ENCODE data around the gene EPB41L3. TPM values are rescaled to one million over a fixed set of nuclear protein-coding genes. Genes with fewer than 3 reads are reported as not detected.

EPB41L3 gene
- total and polyA plus RNA-seq, 4 experiments from 2014 or later = 0.89 to 3.3 (median 3.2) TPM; not detected in 1

- Histone ChIP-seq H3K36me3 (ENCODE audit: insufficient read depth, low read length) (no peaks in the 10 kb centered on the region), H3K27me3 (ENCODE audit: insufficient read depth, low read length) (peaks cover 5% of the 10 kb centered on the region), H3K4me1 (ENCODE audit: insufficient read depth, low read length) (no peaks in the 10 kb centered on the region), H3K27ac (ENCODE audit: low read depth, low read length) (no peak overlapping the region), H3K4me3 (ENCODE audit: low read length in 2 of 2) (no peak overlapping the region), H3K9me3 (ENCODE audit: control insufficient read depth in 1 of 2, low read length in 2 of 2) (no peaks in the 10 kb centered on the region)
- Mint-ChIP-seq H3K9me3 (no peaks in the 10 kb centered on the region), H3K27me3 (no peaks in the 10 kb centered on the region), H3K27ac (peak overlapping the region in 5 of 7 donors; percentile 8 to 89 (median 38)), H3K4me1 (peaks cover 2 to 13% (median 11%) of the 10 kb centered on the region in 4 donors), H3K36me3 (no peaks in the 10 kb centered on the region), H3K4me3 (peak overlapping the region in 4 of 8 donors; percentile 43 to 70 (median 54))
- ChIA-PET CTCF (ENCODE audit: partially characterized antibody) (no interaction called here), POLR2A (ENCODE audit: partially characterized antibody) (no interaction called here)
- DNase-seq = no peak
- intact Hi-C loops (cut with micrococcal nuclease) = loop anchor here (2.0 kb wide), 1 partner anchor 435 kb away; no protein-coding TSS in a partner anchor
Measured at GRCh38 chr18:5455674-5456073, 88.1 kb downstream of the EPB41L3 start.

- DNase-seq = no peak
- H3K9me3 Mint-ChIP-seq = no peaks in the 10 kb centered on the region
- no peak overlapping the region for H3K27ac ChIP-seq (ENCODE audit: low read depth, low read length)
- H3K36me3 ChIP-seq (ENCODE audit: insufficient read depth, low read length) = no peaks in the 10 kb centered on the region
- peaks cover 0 to 2% of the 10 kb centered on the region in 2 donors for H3K27me3 Mint-ChIP-seq
- no peaks in the 10 kb centered on the region for H3K4me1 ChIP-seq (ENCODE audit: insufficient read depth, low read length)
- ChIA-PET CTCF (ENCODE audit: partially characterized antibody) (no interaction called here), POLR2A (ENCODE audit: partially characterized antibody) (no interaction called here)
- peaks cover 2 to 14% (median 11%) of the 10 kb centered on the region in 4 donors for H3K4me1 Mint-ChIP-seq
- no peaks in the 10 kb centered on the region for H3K9me3 ChIP-seq (ENCODE audit: control insufficient read depth in 1 of 2, low read length in 2 of 2)
- no peak overlapping the region for H3K4me3 Mint-ChIP-seq
- H3K27me3 ChIP-seq (ENCODE audit: insufficient read depth, low read length) = peaks cover 5% of the 10 kb centered on the region
- no peak overlapping the region for H3K4me3 ChIP-seq (ENCODE audit: low read length in 2 of 2)
- H3K27ac Mint-ChIP-seq = no peak overlapping the region
- intact Hi-C loops (cut with micrococcal nuclease) = no loop called here
- H3K36me3 Mint-ChIP-seq = no peaks in the 10 kb centered on the region
Measured at GRCh38 chr18:5452943-5453443, 90.8 kb downstream of the EPB41L3 start.

GRCh38 chr18:5451871-5452270 is 91.9 kb downstream of the EPB41L3 start:
- no peak overlapping the region for H3K27ac ChIP-seq (ENCODE audit: low read depth, low read length)
- POLR2A ChIA-PET (ENCODE audit: partially characterized antibody) = no interaction called here
- Mint-ChIP-seq H3K36me3 (no peaks in the 10 kb centered on the region), H3K4me3 (no peak overlapping the region), H3K4me1 (peaks cover 2 to 7% (median 5%) of the 10 kb centered on the region in 4 donors), H3K27ac (no peak overlapping the region), H3K9me3 (no peaks in the 10 kb centered on the region), H3K27me3 (peaks cover 0 to 2% of the 10 kb centered on the region in 2 donors)
- H3K36me3 ChIP-seq (ENCODE audit: insufficient read depth, low read length) = no peaks in the 10 kb centered on the region
- H3K4me1 ChIP-seq (ENCODE audit: insufficient read depth, low read length) = no peaks in the 10 kb centered on the region
- DNase-seq = no peak
- intact Hi-C loops (cut with micrococcal nuclease) = no loop called here
- H3K27me3 ChIP-seq (ENCODE audit: insufficient read depth, low read length) = peaks cover 5% of the 10 kb centered on the region
- H3K9me3 ChIP-seq (ENCODE audit: control insufficient read depth in 1 of 2, low read length in 2 of 2) = no peaks in the 10 kb centered on the region
- H3K4me3 ChIP-seq (ENCODE audit: low read length in 2 of 2) = no peak overlapping the region
- CTCF ChIA-PET (ENCODE audit: partially characterized antibody) = interaction anchor here (1.2 kb wide), 1 partner anchor 10 kb away, joined by 3 read pairs; no protein-coding TSS in a partner anchor

- peaks cover 2 to 5% (median 5%) of the 10 kb centered on the region in 4 donors for H3K4me1 Mint-ChIP-seq
- Histone ChIP-seq H3K4me1 (ENCODE audit: insufficient read depth, low read length) (no peaks in the 10 kb centered on the region), H3K36me3 (ENCODE audit: insufficient read depth, low read length) (no peaks in the 10 kb centered on the region), H3K4me3 (ENCODE audit: low read length in 2 of 2) (no peak overlapping the region), H3K27me3 (ENCODE audit: insufficient read depth, low read length) (peaks cover 5% of the 10 kb centered on the region), H3K9me3 (ENCODE audit: control insufficient read depth in 1 of 2, low read length in 2 of 2) (no peaks in the 10 kb centered on the region), H3K27ac (ENCODE audit: low read depth, low read length) (no peak overlapping the region)
- H3K36me3 Mint-ChIP-seq = no peaks in the 10 kb centered on the region
- CTCF ChIA-PET (ENCODE audit: partially characterized antibody) = interaction anchor here (1.2 kb wide), 1 partner anchor 9 kb away, joined by 3 read pairs; no protein-coding TSS in a partner anchor
- POLR2A ChIA-PET (ENCODE audit: partially characterized antibody) = no interaction called here
- peak overlapping the region in 1 of 7 donors; percentile 73 for H3K27ac Mint-ChIP-seq
- H3K4me3 Mint-ChIP-seq = no peak overlapping the region
- no peaks in the 10 kb centered on the region for H3K9me3 Mint-ChIP-seq
- no peak for DNase-seq
- peaks cover 0 to 2% of the 10 kb centered on the region in 2 donors for H3K27me3 Mint-ChIP-seq
- intact Hi-C loops (cut with micrococcal nuclease) = no loop called here
Measured at GRCh38 chr18:5451150-5451549, 92.6 kb downstream of the EPB41L3 start.

- Histone ChIP-seq H3K4me1 (ENCODE audit: insufficient read depth, low read length) (no peaks in the 10 kb centered on the region), H3K9me3 (ENCODE audit: control insufficient read depth in 1 of 2, low read length in 2 of 2) (no peaks in the 10 kb centered on the region), H3K4me3 (ENCODE audit: low read length in 2 of 2) (no peak overlapping the region), H3K27me3 (ENCODE audit: insufficient read depth, low read length) (peaks cover 5% of the 10 kb centered on the region), H3K36me3 (ENCODE audit: insufficient read depth, low read length) (no peaks in the 10 kb centered on the region), H3K27ac (ENCODE audit: low read depth, low read length) (no peak overlapping the region)
- ChIA-PET CTCF (ENCODE audit: partially characterized antibody) (no interaction called here), POLR2A (ENCODE audit: partially characterized antibody) (no interaction called here)
- intact Hi-C loops (cut with micrococcal nuclease) = loop anchor here (10.0 kb wide), 1 partner anchor 1345 kb away; no protein-coding TSS in a partner anchor
- Mint-ChIP-seq H3K27ac (no peak overlapping the region), H3K9me3 (no peaks in the 10 kb centered on the region), H3K4me3 (no peak overlapping the region), H3K27me3 (peaks cover 2 to 4% of the 10 kb centered on the region in 2 donors), H3K36me3 (no peaks in the 10 kb centered on the region), H3K4me1 (peaks cover 0 to 1% (median 0%) of the 10 kb centered on the region in 4 donors)
- DNase-seq = no peak
Measured at GRCh38 chr18:5449858-5450509, 93.8 kb downstream of the EPB41L3 start.

GRCh38 chr18:5447442-5447841 is 96.4 kb downstream of the EPB41L3 start:
- H3K9me3 Mint-ChIP-seq = no peaks in the 10 kb centered on the region
- peaks cover 2 to 4% of the 10 kb centered on the region in 2 donors for H3K27me3 Mint-ChIP-seq
- H3K36me3 Mint-ChIP-seq = no peaks in the 10 kb centered on the region
- Histone ChIP-seq H3K9me3 (ENCODE audit: control insufficient read depth in 1 of 2, low read length in 2 of 2) (no peaks in the 10 kb centered on the region), H3K27ac (ENCODE audit: low read depth, low read length) (no peak overlapping the region), H3K4me1 (ENCODE audit: insufficient read depth, low read length) (no peaks in the 10 kb centered on the region), H3K27me3 (ENCODE audit: insufficient read depth, low read length) (no peaks in the 10 kb centered on the region), H3K4me3 (ENCODE audit: low read length in 2 of 2) (no peak overlapping the region), H3K36me3 (ENCODE audit: insufficient read depth, low read length) (no peaks in the 10 kb centered on the region)
- no peak overlapping the region for H3K4me3 Mint-ChIP-seq
- DNase-seq = no peak
- ChIA-PET CTCF (ENCODE audit: partially characterized antibody) (no interaction called here), POLR2A (ENCODE audit: partially characterized antibody) (no interaction called here)
- H3K4me1 Mint-ChIP-seq = peaks cover 0 to 1% (median 0%) of the 10 kb centered on the region in 4 donors
- intact Hi-C loops (cut with micrococcal nuclease) = loop anchor here (10.0 kb wide), 1 partner anchor 1343 kb away; no protein-coding TSS in a partner anchor
- H3K27ac Mint-ChIP-seq = no peak overlapping the region

GRCh38 chr18:5444847-5445246 is 99.0 kb downstream of the EPB41L3 start:
- Mint-ChIP-seq H3K36me3 (no peaks in the 10 kb centered on the region), H3K4me1 (peaks cover 0 to 1% (median 0%) of the 10 kb centered on the region in 4 donors), H3K27ac (no peak overlapping the region), H3K27me3 (peaks cover under 1 to 4% of the 10 kb centered on the region in 2 donors), H3K4me3 (no peak overlapping the region), H3K9me3 (no peaks in the 10 kb centered on the region)
- ChIA-PET CTCF (ENCODE audit: partially characterized antibody) (no interaction called here), POLR2A (ENCODE audit: partially characterized antibody) (no interaction called here)
- no peaks in the 10 kb centered on the region for H3K27me3 ChIP-seq (ENCODE audit: insufficient read depth, low read length)
- H3K4me3 ChIP-seq (ENCODE audit: low read length in 2 of 2) = no peak overlapping the region
- H3K4me1 ChIP-seq (ENCODE audit: insufficient read depth, low read length) = no peaks in the 10 kb centered on the region
- H3K9me3 ChIP-seq (ENCODE audit: control insufficient read depth in 1 of 2, low read length in 2 of 2) = no peaks in the 10 kb centered on the region
- no peak for DNase-seq
- H3K36me3 ChIP-seq (ENCODE audit: insufficient read depth, low read length) = no peaks in the 10 kb centered on the region
- H3K27ac ChIP-seq (ENCODE audit: low read depth, low read length) = no peak overlapping the region
- intact Hi-C loops (cut with micrococcal nuclease) = loop anchor here (10.0 kb wide), 1 partner anchor 1340 kb away; no protein-coding TSS in a partner anchor
